Keratinocyte (primary cell): ENCODE results near the gene C16orf92.

ENCODE experiments used
- EZH2 ChIP-seq: IDR thresholded peaks from one replicate; pipeline ENCODE4 v1.6.1; 2012; ENCODE audit warnings: inconsistent platforms, mild to moderate bottlenecking, low read length, moderate library complexity
- TF ChIP-seq, protein P1 (sequence below), 3 experiments: IDR thresholded peaks in 1 of 3; conservative IDR thresholded peaks in 1 of 3; optimal IDR thresholded peaks in 1 of 3; 2 replicates in 2 of 3; 3 replicates in 1 of 3; pipeline versions ENCODE3 to v1.5.1; 2011; ENCODE audit warnings: low read length in 3 of 3, mild to moderate bottlenecking in 3 of 3, moderate library complexity in 2 of 3, control low read depth in 1 of 3, inconsistent platforms in 1 of 3; ENCODE audit not compliant: insufficient read depth in 2 of 3; ENCODE audit errors: extremely low read depth in 1 of 3

DNA sequence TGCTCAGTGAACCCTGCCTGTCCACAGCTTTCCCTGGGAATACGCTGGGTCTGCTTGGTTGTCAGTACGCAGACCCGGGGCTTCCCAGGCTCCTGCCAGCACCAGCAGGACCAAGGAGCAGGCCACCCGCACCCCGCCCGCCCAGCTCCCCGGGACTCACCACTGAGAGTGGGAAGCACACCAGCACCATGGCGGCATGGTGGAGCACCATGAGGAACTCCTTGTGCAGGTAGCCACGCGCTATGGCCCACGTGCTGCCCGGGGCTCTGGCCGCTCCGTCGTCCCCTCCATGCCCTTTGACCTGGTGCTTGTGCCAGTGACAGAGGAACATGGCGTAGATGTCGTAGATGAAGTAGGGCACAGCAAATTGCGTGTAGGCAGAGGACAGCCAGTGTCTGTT, 3.5 kb downstream of the C16orf92 start:
- TF ChIP-seq, protein P1, sequence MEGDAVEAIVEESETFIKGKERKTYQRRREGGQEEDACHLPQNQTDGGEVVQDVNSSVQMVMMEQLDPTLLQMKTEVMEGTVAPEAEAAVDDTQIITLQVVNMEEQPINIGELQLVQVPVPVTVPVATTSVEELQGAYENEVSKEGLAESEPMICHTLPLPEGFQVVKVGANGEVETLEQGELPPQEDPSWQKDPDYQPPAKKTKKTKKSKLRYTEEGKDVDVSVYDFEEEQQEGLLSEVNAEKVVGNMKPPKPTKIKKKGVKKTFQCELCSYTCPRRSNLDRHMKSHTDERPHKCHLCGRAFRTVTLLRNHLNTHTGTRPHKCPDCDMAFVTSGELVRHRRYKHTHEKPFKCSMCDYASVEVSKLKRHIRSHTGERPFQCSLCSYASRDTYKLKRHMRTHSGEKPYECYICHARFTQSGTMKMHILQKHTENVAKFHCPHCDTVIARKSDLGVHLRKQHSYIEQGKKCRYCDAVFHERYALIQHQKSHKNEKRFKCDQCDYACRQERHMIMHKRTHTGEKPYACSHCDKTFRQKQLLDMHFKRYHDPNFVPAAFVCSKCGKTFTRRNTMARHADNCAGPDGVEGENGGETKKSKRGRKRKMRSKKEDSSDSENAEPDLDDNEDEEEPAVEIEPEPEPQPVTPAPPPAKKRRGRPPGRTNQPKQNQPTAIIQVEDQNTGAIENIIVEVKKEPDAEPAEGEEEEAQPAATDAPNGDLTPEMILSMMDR (optimal IDR thresholded peaks at IDR 0.05 in 1 of 3, IDR thresholded peaks at IDR 0.05 in 1 of 3, conservative IDR thresholded peaks at IDR 0.05 in 1 of 3; ENCODE audit: extremely low read depth in 1 of 3, insufficient read depth in 2 of 3, low read length in 3 of 3), result no peak
- no peak for TF ChIP-seq EZH2
